ENCODE results near the gene NKX2-1.

The NKX2-1 gene

DNA sequence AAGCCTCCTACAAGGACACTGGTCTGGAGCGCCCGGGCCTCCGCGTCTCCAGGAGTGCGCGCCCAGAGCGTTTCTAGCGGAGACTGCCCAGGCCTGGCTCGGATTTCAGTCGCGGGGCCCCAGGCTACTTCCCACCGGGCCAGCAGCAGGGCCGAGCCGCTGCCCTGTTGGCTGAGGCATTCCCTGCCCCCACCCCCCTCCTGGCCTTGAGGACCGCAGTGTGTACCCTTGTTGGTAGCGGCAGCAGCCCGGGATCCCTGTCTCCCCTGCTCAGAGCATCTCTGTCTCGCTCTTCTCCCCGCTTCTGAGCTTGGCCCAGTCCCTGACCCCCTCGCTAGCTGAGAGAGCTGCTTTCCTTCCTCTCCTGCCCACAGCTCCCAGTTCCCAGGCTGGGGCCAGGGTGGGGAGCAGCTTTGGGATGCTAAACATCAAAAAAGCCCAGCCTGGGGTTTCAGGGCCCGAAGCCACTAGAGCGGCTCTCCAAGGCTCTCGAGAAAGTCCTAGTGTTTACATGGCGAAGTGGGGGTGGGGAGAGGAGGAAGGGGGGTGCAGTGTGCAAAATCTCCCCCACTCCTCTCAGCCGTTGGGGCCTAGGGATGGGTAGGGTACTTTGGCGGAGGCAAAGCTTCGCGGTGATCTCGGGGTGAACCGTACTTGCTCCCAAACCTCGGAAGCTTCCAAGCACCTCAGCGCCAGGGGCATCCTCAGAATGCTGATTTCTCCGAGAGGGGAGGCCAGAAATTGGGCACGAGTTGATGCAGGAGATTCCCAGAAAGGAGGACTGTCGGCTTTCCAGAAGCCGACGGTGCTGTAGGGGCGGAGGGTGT lies 6.4 kb downstream of the NKX2-1 start:
- Histone ChIP-seq H3K4me1 (ENCODE audit: insufficient read depth, low read length, poor library complexity, severe bottlenecking) (peaks cover 17% of the 10 kb centered on the region), H3K4me3 (ENCODE audit: low read length, poor library complexity, severe bottlenecking) (no peak overlapping the region), H3K9me2 (replicated peaks; ENCODE audit: low read depth, low read length) (no peaks in the 10 kb centered on the region), H3K79me2 (ENCODE audit: insufficient read depth, low read length) (no peaks in the 10 kb centered on the region), H3K4me2 (ENCODE audit: low read depth, low read length, poor library complexity, severe bottlenecking) (no peak overlapping the region), H3K9ac (ENCODE audit: low read depth, low read length, poor library complexity, severe bottlenecking) (no peak overlapping the region), H3K9me3 (ENCODE audit: insufficient read depth, low read depth, low read length) (no peaks in the 10 kb centered on the region), H3F3A (ENCODE audit: low read depth) (no peaks in the 10 kb centered on the region), H3K27me3 (ENCODE audit: insufficient read depth, low read length, poor library complexity, severe bottlenecking) (no peaks in the 10 kb centered on the region), H2AFZ (ENCODE audit: low read length) (no peak overlapping the region), H3K36me3 (ENCODE audit: insufficient read depth, low read length) (no peaks in the 10 kb centered on the region), H4K20me1 (ENCODE audit: insufficient read depth, low read length, poor library complexity, severe bottlenecking) (no peaks in the 10 kb centered on the region)
- no peak for TF ChIP-seq EZH2phosphoT487 (IDR thresholded peaks at IDR 0.05; ENCODE audit: borderline replicate concordance)
- TF ChIP-seq, protein P1, sequence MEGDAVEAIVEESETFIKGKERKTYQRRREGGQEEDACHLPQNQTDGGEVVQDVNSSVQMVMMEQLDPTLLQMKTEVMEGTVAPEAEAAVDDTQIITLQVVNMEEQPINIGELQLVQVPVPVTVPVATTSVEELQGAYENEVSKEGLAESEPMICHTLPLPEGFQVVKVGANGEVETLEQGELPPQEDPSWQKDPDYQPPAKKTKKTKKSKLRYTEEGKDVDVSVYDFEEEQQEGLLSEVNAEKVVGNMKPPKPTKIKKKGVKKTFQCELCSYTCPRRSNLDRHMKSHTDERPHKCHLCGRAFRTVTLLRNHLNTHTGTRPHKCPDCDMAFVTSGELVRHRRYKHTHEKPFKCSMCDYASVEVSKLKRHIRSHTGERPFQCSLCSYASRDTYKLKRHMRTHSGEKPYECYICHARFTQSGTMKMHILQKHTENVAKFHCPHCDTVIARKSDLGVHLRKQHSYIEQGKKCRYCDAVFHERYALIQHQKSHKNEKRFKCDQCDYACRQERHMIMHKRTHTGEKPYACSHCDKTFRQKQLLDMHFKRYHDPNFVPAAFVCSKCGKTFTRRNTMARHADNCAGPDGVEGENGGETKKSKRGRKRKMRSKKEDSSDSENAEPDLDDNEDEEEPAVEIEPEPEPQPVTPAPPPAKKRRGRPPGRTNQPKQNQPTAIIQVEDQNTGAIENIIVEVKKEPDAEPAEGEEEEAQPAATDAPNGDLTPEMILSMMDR (conservative IDR thresholded peaks at IDR 0.05; ENCODE audit: low read length), result no peak

DNA sequence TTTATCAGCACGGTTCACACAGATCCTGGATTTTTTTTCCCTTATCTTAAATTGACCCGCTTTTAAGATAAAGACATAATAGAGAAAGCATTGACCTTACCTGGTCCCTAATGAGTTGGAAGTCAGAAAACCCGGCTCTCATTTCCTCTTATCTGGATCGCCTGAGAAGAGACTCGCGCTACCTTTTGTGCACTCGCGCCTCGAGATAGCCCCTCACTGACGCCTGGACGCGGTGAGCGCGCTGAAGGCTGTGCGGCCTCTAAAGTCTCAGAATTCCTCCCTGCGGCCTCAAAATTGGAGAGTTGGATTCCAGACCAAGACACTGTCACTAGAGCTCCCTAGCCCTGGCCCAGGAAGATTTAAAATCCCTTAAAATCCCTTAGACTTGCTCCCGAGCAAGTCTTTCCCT lies 7.0 kb downstream of the NKX2-1 start:
- no peaks in the 10 kb centered on the region for H3K79me2 ChIP-seq (ENCODE audit: insufficient read depth, low read length)

DNA sequence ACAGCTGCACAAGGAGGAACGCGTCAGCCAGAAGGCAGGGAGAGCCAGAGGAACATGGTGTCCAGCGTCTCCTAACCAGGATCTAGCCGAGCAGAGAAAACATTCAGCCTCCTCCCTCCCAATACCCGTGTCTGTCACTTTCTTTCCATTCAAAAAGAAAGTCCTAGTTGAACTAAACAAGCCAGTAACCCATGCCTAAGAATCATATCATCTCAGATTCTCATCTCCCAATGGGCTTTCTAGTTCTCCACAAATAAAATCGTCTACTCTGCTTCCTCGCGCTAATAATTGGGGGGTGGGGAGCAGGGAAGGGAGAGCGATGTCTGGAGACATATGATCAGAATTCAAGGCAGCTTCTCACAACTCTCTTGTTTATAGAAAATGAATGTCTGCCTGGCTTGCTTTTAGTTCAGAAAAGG lies 7.4 kb downstream of the NKX2-1 start:
- H3K4me2 ChIP-seq (ENCODE audit: low read depth, low read length, poor library complexity, severe bottlenecking), result no peak overlapping the region
- H3K79me2 ChIP-seq (ENCODE audit: insufficient read depth, low read length), result no peaks in the 10 kb centered on the region
- H3K9me2 ChIP-seq (replicated peaks; ENCODE audit: low read depth, low read length), result no peaks in the 10 kb centered on the region
- no peak overlapping the region for H2AFZ ChIP-seq (ENCODE audit: low read length)
- no peaks in the 10 kb centered on the region for H3F3A ChIP-seq (ENCODE audit: low read depth)
- H3K27me3 ChIP-seq (ENCODE audit: insufficient read depth, low read length, poor library complexity, severe bottlenecking), result no peaks in the 10 kb centered on the region
- H4K20me1 ChIP-seq (ENCODE audit: insufficient read depth, low read length, poor library complexity, severe bottlenecking), result no peaks in the 10 kb centered on the region
- peaks cover 17% of the 10 kb centered on the region for H3K4me1 ChIP-seq (ENCODE audit: insufficient read depth, low read length, poor library complexity, severe bottlenecking)
- no peak for TF ChIP-seq EZH2phosphoT487 (IDR thresholded peaks at IDR 0.05; ENCODE audit: borderline replicate concordance)
- TF ChIP-seq, protein P1 (conservative IDR thresholded peaks at IDR 0.05; ENCODE audit: low read length), result no peak
- no peaks in the 10 kb centered on the region for H3K36me3 ChIP-seq (ENCODE audit: insufficient read depth, low read length)
- H3K9me3 ChIP-seq (ENCODE audit: insufficient read depth, low read depth, low read length), result no peaks in the 10 kb centered on the region
- H3K9ac ChIP-seq (ENCODE audit: low read depth, low read length, poor library complexity, severe bottlenecking), result no peak overlapping the region
- no peak overlapping the region for H3K4me3 ChIP-seq (ENCODE audit: low read length, poor library complexity, severe bottlenecking)

More for the DNA sequence above, 7.0 kb downstream of the NKX2-1 start:
- no peak overlapping the region for H3K9ac ChIP-seq (ENCODE audit: low read depth, low read length, poor library complexity, severe bottlenecking)
- no peaks in the 10 kb centered on the region for H3K36me3 ChIP-seq (ENCODE audit: insufficient read depth, low read length)
- no peak overlapping the region for H3K4me3 ChIP-seq (ENCODE audit: low read length, poor library complexity, severe bottlenecking)
- no peak overlapping the region for H2AFZ ChIP-seq (ENCODE audit: low read length)
- no peaks in the 10 kb centered on the region for H4K20me1 ChIP-seq (ENCODE audit: insufficient read depth, low read length, poor library complexity, severe bottlenecking)
- TF ChIP-seq EZH2phosphoT487 (IDR thresholded peaks at IDR 0.05; ENCODE audit: borderline replicate concordance), result no peak
- TF ChIP-seq, protein P1 (conservative IDR thresholded peaks at IDR 0.05; ENCODE audit: low read length), result no peak
- no peaks in the 10 kb centered on the region for H3K9me3 ChIP-seq (ENCODE audit: insufficient read depth, low read depth, low read length)
- H3F3A ChIP-seq (ENCODE audit: low read depth), result no peaks in the 10 kb centered on the region
- H3K4me2 ChIP-seq (ENCODE audit: low read depth, low read length, poor library complexity, severe bottlenecking), result no peak overlapping the region
- no peaks in the 10 kb centered on the region for H3K9me2 ChIP-seq (replicated peaks; ENCODE audit: low read depth, low read length)
- H3K27me3 ChIP-seq (ENCODE audit: insufficient read depth, low read length, poor library complexity, severe bottlenecking), result no peaks in the 10 kb centered on the region
- H3K4me1 ChIP-seq (ENCODE audit: insufficient read depth, low read length, poor library complexity, severe bottlenecking), result peaks cover 17% of the 10 kb centered on the region

All from Loucy (cell line).